H7 (cell line): ENCODE measurements around the gene CMTM7. TPM values are rescaled to one million over a fixed set of nuclear protein-coding genes. Genes with fewer than 3 reads are reported as not detected.
"Not testable (repeated sequence)": the region's sequence is repeated elsewhere in the genome, so short reads cannot be mapped to it uniquely, and the experiment has no call there.

Source experiments
- DNase-seq: peaks from one replicate; pipeline ENCODE4 v3.0.0; 2012
- H3K27me3 ChIP-seq: 2 replicates; pipeline ENCODE4 v1.6.0; 2011; ENCODE audit warnings: mild to moderate bottlenecking, low read length; ENCODE audit not compliant: control insufficient read depth, insufficient read depth
- H3K36me3 ChIP-seq: replicated peaks from 2 replicates; pipeline ENCODE4 v1.5.1; 2011; ENCODE audit warnings: low read length; ENCODE audit not compliant: control insufficient read depth, insufficient read depth
- H3K4me3 ChIP-seq: 2 replicates; pipeline ENCODE4 v1.5.1; 2011; ENCODE audit warnings: low read depth, mild to moderate bottlenecking, control low read depth, low read length, moderate library complexity; ENCODE audit not compliant: insufficient read depth
- total RNA-seq: library from RNA; depleted of rRNA; stranded (reverse); fragments of >200 nt; shearing (Covaris generic); gene quantifications from 2 replicates; pipeline ENCODE4 v1.2.3, GENCODE V29; 2014

Gene CMTM7
- total RNA-seq, 1 experiment from 2014 or later, result 15.3 TPM

GRCh38 chr3:32373276-32373675, 18.4 kb upstream of the CMTM7 start:
- no peak overlapping the region for H3K4me3 ChIP-seq
- no peaks in the 10 kb centered on the region for H3K36me3 ChIP-seq
- no peaks in the 10 kb centered on the region for H3K27me3 ChIP-seq
- DNase-seq, result no peak

DNA sequence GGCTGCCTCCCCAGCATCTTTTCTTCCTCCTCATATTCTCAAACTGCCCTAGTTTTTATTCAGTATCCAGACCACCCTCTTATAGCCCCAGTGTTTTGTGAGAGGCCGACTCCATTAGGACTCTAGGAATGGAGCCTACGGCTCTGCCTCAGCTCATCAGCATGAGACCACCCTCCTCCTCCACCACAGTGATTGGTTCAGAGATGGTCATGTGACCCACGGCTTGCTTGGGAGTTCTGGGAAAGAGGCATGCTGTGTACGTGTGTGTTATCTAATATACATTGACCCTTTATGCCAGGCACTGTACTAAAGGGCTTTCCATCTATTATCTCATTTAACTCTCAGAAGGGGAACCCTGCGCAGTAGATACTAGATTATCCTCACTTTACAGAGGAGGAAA, 17.8 kb upstream of the CMTM7 start:
- Histone ChIP-seq H3K27me3 (no peaks in the 10 kb centered on the region), H3K4me3 (no peak overlapping the region), H3K36me3 (no peaks in the 10 kb centered on the region)
- DNase-seq, result peak; percentile 20

GRCh38 chr3:32374788-32375595, 16.7 kb upstream of the CMTM7 start:
- no peaks in the 10 kb centered on the region for H3K36me3 ChIP-seq
- no peaks in the 10 kb centered on the region for H3K27me3 ChIP-seq
- DNase-seq, result peak; percentile 57

DNA sequence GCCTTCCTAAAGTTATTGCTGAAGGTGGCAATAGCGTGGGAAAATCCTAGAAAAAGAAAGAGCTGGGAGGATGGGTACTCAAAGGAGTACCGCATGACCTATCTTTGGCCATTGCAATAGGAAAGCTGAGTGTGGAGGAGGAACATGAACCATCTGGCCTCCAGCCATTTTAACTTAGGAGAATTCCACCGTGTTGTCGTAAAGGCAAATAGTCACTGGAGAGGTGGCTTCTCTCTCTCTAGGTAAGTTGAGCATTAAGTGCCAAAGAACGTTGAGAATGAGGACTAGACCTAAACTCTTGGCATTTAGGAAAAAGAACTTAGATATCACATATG, 16.1 kb upstream of the CMTM7 start:
- H3K36me3 ChIP-seq, result no peaks in the 10 kb centered on the region
- H3K4me3 ChIP-seq, result no peak overlapping the region
- no peaks in the 10 kb centered on the region for H3K27me3 ChIP-seq
- no peak for DNase-seq

More at GRCh38 chr3:32374788-32375595, 16.7 kb upstream of the CMTM7 start:
- H3K4me3 ChIP-seq, result no peak overlapping the region

DNA sequence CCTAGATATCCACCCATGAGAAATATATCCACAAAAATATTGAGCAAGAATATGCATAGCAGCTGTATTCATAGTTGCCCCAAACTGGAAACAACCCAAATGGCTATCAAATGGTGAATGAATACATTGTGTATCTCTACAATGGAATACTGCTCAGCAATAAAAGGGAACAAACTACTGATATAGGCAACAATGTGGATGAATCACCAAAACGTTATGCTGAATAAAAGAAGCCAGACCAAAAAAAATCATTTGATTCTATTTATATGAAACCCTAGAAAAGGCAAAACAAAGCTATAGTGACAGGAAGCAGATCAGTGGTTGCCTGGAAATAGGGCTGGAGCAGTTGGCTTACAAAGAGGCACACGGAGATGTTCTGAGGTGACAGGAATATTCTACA, 15.5 kb upstream of the CMTM7 start:
- DNase-seq, result no peak
- H3K27me3 ChIP-seq, result no peaks in the 10 kb centered on the region

DNA sequence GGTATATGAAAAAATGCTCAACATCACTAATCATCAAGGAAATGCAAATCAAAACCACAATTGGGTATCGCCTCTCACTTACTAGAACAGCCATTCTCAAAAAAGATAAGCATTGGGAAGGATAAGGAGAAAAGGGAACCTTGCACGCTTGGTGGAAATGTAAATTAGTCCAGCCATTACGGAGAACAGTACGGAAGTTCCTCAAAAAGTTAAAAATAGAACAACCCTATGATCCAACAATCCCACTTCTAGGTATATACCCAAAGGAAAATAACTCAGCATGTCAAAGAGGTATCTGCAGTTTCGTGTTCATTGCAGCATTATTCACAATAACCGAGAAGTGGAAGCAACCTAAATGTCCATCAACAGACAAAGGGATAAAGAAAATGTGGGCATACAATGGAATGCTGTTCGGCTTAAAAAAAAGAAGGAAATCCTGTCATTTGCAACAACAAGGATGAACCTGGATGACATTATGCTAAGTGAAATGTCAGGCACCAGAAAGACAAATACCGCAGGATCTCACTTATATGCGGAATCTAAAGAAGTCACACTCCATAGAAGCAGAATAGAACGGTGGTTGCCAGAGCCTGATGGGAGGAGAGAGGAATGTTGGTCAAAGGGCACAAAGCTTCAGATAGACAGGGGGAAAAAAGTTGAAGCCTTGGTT, 11.7 kb upstream of the CMTM7 start:
- Histone ChIP-seq H3K27me3 (no peaks in the 10 kb centered on the region), H3K36me3 (no peaks in the 10 kb centered on the region), H3K4me3 (no peak overlapping the region)
- DNase-seq, result no peak

More for the DNA sequence above, 15.5 kb upstream of the CMTM7 start:
- Histone ChIP-seq H3K36me3 (no peaks in the 10 kb centered on the region), H3K4me3 (no peak overlapping the region)

DNA sequence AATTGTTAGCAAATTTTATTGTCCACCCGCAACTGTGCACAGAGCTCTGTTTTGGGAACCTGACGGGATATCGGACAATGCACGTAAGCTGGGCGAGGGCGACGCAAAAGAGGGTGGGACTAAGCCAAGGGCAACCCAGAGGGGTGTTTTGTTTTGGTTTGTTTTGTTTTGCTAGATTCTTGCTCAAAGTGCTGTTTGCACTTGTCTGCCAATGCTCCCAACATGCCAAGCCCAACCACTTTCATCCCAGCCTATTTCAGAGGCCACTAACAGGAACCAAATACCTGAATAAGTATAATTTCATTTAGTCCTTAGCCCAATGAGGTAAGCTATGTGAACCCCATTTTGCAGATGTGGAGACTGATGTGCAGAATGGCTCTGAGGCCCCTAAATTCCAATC, 9.7 kb upstream of the CMTM7 start:
- H3K4me3 ChIP-seq, result no peak overlapping the region
- H3K27me3 ChIP-seq, result no peaks in the 10 kb centered on the region
- H3K36me3 ChIP-seq, result no peaks in the 10 kb centered on the region
- no peak for DNase-seq

- Histone ChIP-seq H3K4me3 (no peak overlapping the region), H3K27me3 (no peaks in the 10 kb centered on the region), H3K36me3 (no peaks in the 10 kb centered on the region)
- DNase-seq, result no peak
Measured at GRCh38 chr3:32383136-32383711, 8.4 kb upstream of the CMTM7 start.

DNA sequence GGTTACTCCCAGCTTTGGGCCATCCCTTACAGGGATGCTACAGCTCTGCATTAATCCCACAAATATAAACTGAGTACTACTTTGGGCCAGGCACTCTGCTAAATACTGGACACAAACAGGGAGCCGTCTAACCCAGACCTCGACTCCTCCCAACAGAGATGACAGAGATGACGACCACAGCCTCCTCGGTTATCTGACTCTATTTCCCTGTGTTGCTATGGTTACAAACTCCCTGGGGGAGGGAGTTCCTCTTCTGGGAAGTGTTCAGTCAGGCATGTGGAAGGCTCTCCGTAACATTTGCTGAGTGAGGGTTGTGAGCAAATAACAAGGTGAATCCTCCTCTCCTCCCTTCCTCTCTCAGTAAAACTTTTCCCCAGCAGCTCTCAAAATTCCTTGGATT, 6.7 kb upstream of the CMTM7 start:
- Histone ChIP-seq H3K36me3 (no peaks in the 10 kb centered on the region), H3K4me3 (no peak overlapping the region), H3K27me3 (no peaks in the 10 kb centered on the region)
- no peak for DNase-seq

GRCh38 chr3:32387512-32387911, 4.1 kb upstream of the CMTM7 start:
- H3K36me3 ChIP-seq, result no peaks in the 10 kb centered on the region
- H3K27me3 ChIP-seq, result peaks cover 12% of the 10 kb centered on the region
- no peak overlapping the region for H3K4me3 ChIP-seq
- DNase-seq, result no peak

- not testable (repeated sequence) for DNase-seq, H3K4me3 ChIP-seq, H3K36me3 ChIP-seq
- peaks cover 16% of the 10 kb centered on the region for H3K27me3 ChIP-seq
Measured at GRCh38 chr3:32389577-32389976, 2.1 kb upstream of the CMTM7 start.

GRCh38 chr3:32392536-32393302, 1.1 kb downstream of the CMTM7 start:
- no peak for DNase-seq
- H3K27me3 ChIP-seq, result peaks cover 16% of the 10 kb centered on the region
- H3K4me3 ChIP-seq, result peak overlapping the region; percentile 82
- no peaks in the 10 kb centered on the region for H3K36me3 ChIP-seq

DNA sequence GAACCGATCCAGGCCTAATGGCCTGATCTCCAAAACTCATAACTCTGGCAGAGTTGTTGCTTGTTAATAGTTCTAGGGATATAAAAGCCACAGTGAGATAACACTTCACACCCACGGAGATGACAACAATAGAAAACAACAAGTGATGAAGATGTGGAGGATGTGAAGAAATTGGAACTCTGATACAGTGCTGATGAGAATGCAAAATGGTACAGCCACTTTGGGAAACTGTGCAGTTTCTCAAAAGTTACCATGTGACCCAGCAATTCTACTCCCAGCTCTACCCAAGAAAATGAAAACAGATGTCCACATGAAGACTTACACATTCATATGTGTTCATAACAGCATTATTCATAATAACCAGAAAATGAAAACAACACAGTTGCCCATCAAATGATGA, 3.8 kb downstream of the CMTM7 start:
- DNase-seq, result no peak
- Histone ChIP-seq H3K27me3 (peaks cover 16% of the 10 kb centered on the region), H3K36me3 (no peaks in the 10 kb centered on the region; the same call in 1 of the 2 replicates), H3K4me3 (no peak overlapping the region)

- Histone ChIP-seq H3K4me3 (no peak overlapping the region), H3K27me3 (peaks cover 2% of the 10 kb centered on the region; the same call in 1 of the 2 replicates), H3K36me3 (no peaks in the 10 kb centered on the region; the same call in 1 of the 2 replicates)
- no peak for DNase-seq
Measured at GRCh38 chr3:32397941-32398340, 6.3 kb downstream of the CMTM7 start.
